Panc1 (cell line): ENCODE results near the gene WHRN. TPM values are rescaled to one million over a fixed set of nuclear protein-coding genes. Genes with fewer than 3 reads are reported as not detected.

Experiments
- ATAC-seq: fragments of 200-7000 bp; cut with Tn5 transposase; 2 replicates; pipeline ENCODE4 v1.9.1; 2020; ENCODE audit warnings: mild to moderate bottlenecking, moderate library complexity
- BruUV-seq: library from RNA; stranded (reverse); fragments of 400-500 nt; replicated peaks from 2 replicates; lab custom pipeline; 2021; lab: Mats Ljungman, UMichigan
- CTCF ChIA-PET: fragments of 300-600 bp; sonication (Branson Sonifier 250); formaldehyde crosslinking; loops from one replicate; lab custom pipeline; 2022; ENCODE audit warnings: antibody characterized with exemption; lab: Charles Lee
- POLR2A ChIA-PET: fragments of 300-600 bp; sonication (Branson Sonifier 250); formaldehyde crosslinking; loops from one replicate; lab custom pipeline; 2022; ENCODE audit warnings: antibody characterized with exemption; lab: Charles Lee
- DNase-seq: peaks from one replicate; pipeline ENCODE4 v3.0.0-alpha.2; 2010; ENCODE audit warnings: low read depth, low spot score
- H3K27ac ChIP-seq: 2 replicates; pipeline ENCODE4 v1.5.1; 2011; ENCODE audit warnings: mild to moderate bottlenecking, low read length, inconsistent platforms
- H3K27me3 ChIP-seq: fragments of 200-500 bp; sonication (Bioruptor generic); 2 replicates; pipeline ENCODE4 v1.6.0; 2014; ENCODE audit warnings: low read length, inconsistent platforms; ENCODE audit not compliant: control insufficient read depth, insufficient read depth
- H3K36me3 ChIP-seq: fragments of 200-500 bp; sonication (Bioruptor generic); 2 replicates; pipeline ENCODE4 v1.5.1; 2014; ENCODE audit warnings: inconsistent platforms, mild to moderate bottlenecking, low read length, moderate library complexity; ENCODE audit not compliant: control insufficient read depth, insufficient read depth
- H3K4me1 ChIP-seq: 2 replicates; pipeline ENCODE4 v1.5.1; 2011; ENCODE audit warnings: inconsistent platforms, mild to moderate bottlenecking, low read length, moderate library complexity; ENCODE audit not compliant: control insufficient read depth, insufficient read depth
- H3K4me3 ChIP-seq, 2 experiments: 2 replicates each; pipeline ENCODE4 v1.5.1; 2011 to 2012; ENCODE audit warnings: low read depth in 2 of 2, low read length in 2 of 2, mild to moderate bottlenecking in 2 of 2, inconsistent platforms in 1 of 2, moderate library complexity in 1 of 2
- H3K9me3 ChIP-seq: fragments of 200-500 bp; sonication (Bioruptor generic); 2 replicates; pipeline ENCODE4 v1.5.1; 2014; ENCODE audit warnings: low read depth, mild to moderate bottlenecking, inconsistent platforms, low read length, moderate library complexity; ENCODE audit not compliant: control insufficient read depth, insufficient read depth
- CTCF ChIP-seq: fragments of 450-650 bp; IDR thresholded peaks from 2 replicates; pipeline ENCODE4 v1.5.1; 2017; ENCODE audit warnings: mild to moderate bottlenecking
- POLR2AphosphoS5 ChIP-seq: IDR thresholded peaks from 2 replicates; pipeline ENCODE4 v1.6.1; 2012; ENCODE audit warnings: mild to moderate bottlenecking, low read depth, low read length, moderate library complexity
- REST ChIP-seq, 2 experiments: IDR thresholded peaks; 2 replicates each; pipeline ENCODE4 v1.6.1; 2011 to 2012; ENCODE audit warnings: low read depth in 2 of 2, control low read depth in 1 of 2, low read length in 1 of 2, mild to moderate bottlenecking in 1 of 2, moderate library complexity in 1 of 2; ENCODE audit not compliant: insufficient read depth in 1 of 2
- SIN3A ChIP-seq: IDR thresholded peaks from 2 replicates; pipeline ENCODE4 v1.6.1; 2012; ENCODE audit warnings: low read depth, mild to moderate bottlenecking, low read length, moderate library complexity, borderline replicate concordance; ENCODE audit not compliant: insufficient read depth
- TCF7L2 ChIP-seq: IDR thresholded peaks from 2 replicates; pipeline ENCODE4 v1.6.1; 2011; ENCODE audit warnings: mild to moderate bottlenecking, low read depth, low read length, inconsistent platforms
- in situ Hi-C: cut with HindIII; loops from 2 replicates; pipeline ENCODE4 v1.10.0; 2016; ENCODE audit warnings: low sequenced_read_pairs, low pct_unique_long_range_greater_than_20kb
- intact Hi-C: fragments of 100-400 bp; cut with micrococcal nuclease; formaldehyde crosslinking; loops from one replicate; pipeline ENCODE4 v1.10.0; 2022; ENCODE audit not compliant: unreplicated experiment
- total RNA-seq: library from RNA; stranded (reverse); gene quantifications from one replicate; pipeline ENCODE4 v1.2.1, GENCODE V29; 2021; ENCODE audit not compliant: unreplicated experiment

The WHRN gene
- total RNA-seq, 1 experiment from 2014 or later = 18.0 TPM

DNA sequence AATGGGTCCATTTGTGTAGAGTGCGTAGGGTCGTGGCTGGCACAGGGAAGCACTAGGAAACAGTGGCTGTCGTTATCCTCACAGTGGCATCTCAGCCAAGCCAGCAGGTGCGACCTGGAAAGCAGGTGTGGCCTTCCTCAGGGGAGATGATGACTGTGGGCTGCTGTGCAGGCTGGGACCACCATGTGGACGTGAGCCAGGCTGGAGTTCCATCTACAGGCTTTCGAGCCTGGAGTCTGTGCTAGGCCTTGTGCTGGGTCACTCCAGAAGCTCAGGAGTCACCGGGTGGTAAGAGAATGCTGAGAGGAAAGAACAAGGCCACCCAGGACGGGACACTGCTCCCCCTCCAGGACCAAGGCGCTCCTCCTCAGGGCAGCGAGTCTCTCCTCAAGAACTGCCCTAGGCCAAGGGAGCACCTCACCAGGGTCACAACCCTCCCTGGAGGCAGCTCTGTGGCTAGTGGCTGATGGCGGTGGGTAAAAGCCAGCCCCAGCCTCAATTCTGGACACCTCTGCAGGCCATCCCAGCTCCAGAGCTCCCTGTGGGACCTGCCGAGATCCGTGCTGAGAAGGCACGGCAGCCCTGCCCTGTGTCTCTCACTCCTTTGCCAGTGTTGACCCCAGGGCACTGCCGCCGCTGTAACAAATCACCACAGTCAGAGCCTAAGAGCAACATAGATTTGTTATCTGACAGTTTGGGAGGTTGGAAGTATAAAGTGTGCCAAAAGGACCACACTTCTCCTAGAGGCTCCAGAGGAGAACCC, 36.0 kb downstream of the WHRN start:
- TF ChIP-seq REST (IDR thresholded peaks at IDR 0.05; ENCODE audit: insufficient read depth in 1 of 2, low read depth in 2 of 2, low read length in 1 of 2) = no peak
- no peak for TF ChIP-seq TCF7L2
- TF ChIP-seq POLR2AphosphoS5 = no peak
- TF ChIP-seq CTCF = no peak
- TF ChIP-seq SIN3A = no peak
- H3K27me3 ChIP-seq = no peaks in the 10 kb centered on the region
- no peak overlapping the region for H3K27ac ChIP-seq
- no peak overlapping the region for H3K4me3 ChIP-seq
- intact Hi-C loops = no loop called here
- ChIA-PET POLR2A (no interaction called here), CTCF (no interaction called here)
- BruUV-seq = no TSS peak
- H3K36me3 ChIP-seq = no peaks in the 10 kb centered on the region
- no peaks in the 10 kb centered on the region for H3K4me1 ChIP-seq
- H3K9me3 ChIP-seq = no peaks in the 10 kb centered on the region
- ATAC-seq = no peak
- in situ Hi-C loops = no loop called here
- DNase-seq = no peak

- DNase-seq (no peak), ATAC-seq (no peak)
- TF ChIP-seq POLR2AphosphoS5 (no peak), TCF7L2 (no peak), REST (IDR thresholded peaks at IDR 0.05; ENCODE audit: insufficient read depth in 1 of 2, low read depth in 2 of 2, low read length in 1 of 2) (no peak), SIN3A (no peak), CTCF (no peak)
- Histone ChIP-seq H3K4me1 (no peaks in the 10 kb centered on the region), H3K36me3 (no peaks in the 10 kb centered on the region), H3K27me3 (no peaks in the 10 kb centered on the region), H3K4me3 (no peak overlapping the region), H3K9me3 (no peaks in the 10 kb centered on the region), H3K27ac (no peak overlapping the region)
- ChIA-PET POLR2A (no interaction called here), CTCF (no interaction called here)
- BruUV-seq = no TSS peak
- intact Hi-C loops (no loop called here), in situ Hi-C loops (no loop called here)
Measured at GRCh38 chr9:114467910-114468309, 37.4 kb downstream of the WHRN start.
